Activated naive CD8-positive, alpha-beta T cell treated with anti-CD3 and anti-CD28 coated beads, Interleukin-2, amount 50 U/mL, for 16 hours (primary cell): ENCODE results near the gene TACC2.

ENCODE experiments used
- DNase-seq: peaks from one replicate; pipeline ENCODE4 v3.0.0-alpha.2; 2020; ENCODE audit warnings: low read depth, low spot score

The TACC2 gene

GRCh38 chr10:122269059-122269687, 280.2 kb downstream of the TACC2 start:
- no peak for DNase-seq

- DNase-seq = no peak
These were observed 282.1 kb downstream of the TACC2 start, which contains the start of gene BTBD16 for GRCh38 chr10:122271076-122271475. BTBD16 (plus strand) TSS chr10:122271296; CDS start chr10:122275082, 3,786 bp downstream.

- no peak for DNase-seq
These were observed 285.1 kb downstream of the TACC2 start for GRCh38 chr10:122273966-122274545.

- DNase-seq = no peak
These were observed 287.7 kb downstream of the TACC2 start for GRCh38 chr10:122276611-122277208.

- no peak for DNase-seq
These were observed 288.7 kb downstream of the TACC2 start for GRCh38 chr10:122277526-122278136.

GRCh38 chr10:122279725-122280141, 290.8 kb downstream of the TACC2 start:
- no peak for DNase-seq

GRCh38 chr10:122280156-122280555, 291.2 kb downstream of the TACC2 start:
- DNase-seq = no peak

GRCh38 chr10:122281018-122281626, 292.2 kb downstream of the TACC2 start:
- DNase-seq = no peak

- DNase-seq = no peak
These were observed 292.8 kb downstream of the TACC2 start for GRCh38 chr10:122281751-122282150.

- DNase-seq = no peak
These were observed 293.3 kb downstream of the TACC2 start for GRCh38 chr10:122282253-122282671.

GRCh38 chr10:122282909-122283308, 293.9 kb downstream of the TACC2 start:
- no peak for DNase-seq

GRCh38 chr10:122285506-122286444, 296.8 kb downstream of the TACC2 start:
- no peak for DNase-seq

- no peak for DNase-seq
These were observed 297.9 kb downstream of the TACC2 start for GRCh38 chr10:122286867-122287266.

GRCh38 chr10:122287570-122287969, 298.6 kb downstream of the TACC2 start:
- DNase-seq = no peak

GRCh38 chr10:122288262-122288661, 299.3 kb downstream of the TACC2 start:
- no peak for DNase-seq

- DNase-seq = no peak
These were observed 300.0 kb downstream of the TACC2 start for GRCh38 chr10:122288917-122289316.

GRCh38 chr10:122290334-122290733, 301.4 kb downstream of the TACC2 start:
- DNase-seq = no peak

- DNase-seq = no peak
These were observed 302.0 kb downstream of the TACC2 start for GRCh38 chr10:122290833-122291532.

- DNase-seq = no peak
These were observed 302.8 kb downstream of the TACC2 start for GRCh38 chr10:122291739-122292138.

- DNase-seq = no peak
These were observed 303.4 kb downstream of the TACC2 start for GRCh38 chr10:122292376-122292775.
